ENCODE results near the gene EMC1. TPM values are rescaled to one million over a fixed set of nuclear protein-coding genes. Genes with fewer than 3 reads are reported as not detected.

Gene EMC1
- polyA plus RNA-seq, 1 donor (not counting 4 experiments of a cell fraction or from before 2014, with no cell fraction given): 28.6 TPM

- Histone ChIP-seq H3K9ac (ENCODE audit: control insufficient read depth, extremely low read depth, insufficient read depth, low read length) (no peak overlapping the region), H3K27me3 (ENCODE audit: control insufficient read depth, extremely low read depth, insufficient read depth, low read length) (no peaks in the 10 kb centered on the region), H3K27ac (ENCODE audit: control insufficient read depth, insufficient read depth, low read length) (no peak overlapping the region), H3K4me2 (ENCODE audit: control insufficient read depth, extremely low read depth, insufficient read depth, low read depth, low read length) (no peak overlapping the region), H4K20me1 (ENCODE audit: control insufficient read depth, extremely low read depth, insufficient read depth, low read length) (peaks cover 5% of the 10 kb centered on the region), H3K79me2 (ENCODE audit: control insufficient read depth, insufficient read depth, low read length) (no peaks in the 10 kb centered on the region), H3K36me3 (ENCODE audit: control insufficient read depth in 2 of 2, extremely low read depth in 1 of 2, insufficient read depth in 2 of 2, low read length in 2 of 2) (peaks cover 61 to 66% of the 10 kb centered on the region in 2 experiments), H3K9me1 (ENCODE audit: control insufficient read depth, extremely low read depth, insufficient read depth, low read length) (no peaks in the 10 kb centered on the region), H2AFZ (ENCODE audit: control insufficient read depth, low read length) (no peak overlapping the region), H3K4me1 (ENCODE audit: control insufficient read depth, extremely low read depth, insufficient read depth, low read length) (no peaks in the 10 kb centered on the region), H3K4me3 (ENCODE audit: control insufficient read depth in 2 of 3, extremely low read depth in 1 of 3, insufficient read depth in 2 of 3, low read depth in 1 of 3, low read length in 3 of 3) (no peak overlapping the region), H3K9me3 (ENCODE audit: control insufficient read depth, low read depth, low read length) (no peaks in the 10 kb centered on the region)
- FAIRE-seq: no peak
- no peak for DNase-seq (ENCODE audit: low read depth, low spot score)
- TF ChIP-seq, protein P1, sequence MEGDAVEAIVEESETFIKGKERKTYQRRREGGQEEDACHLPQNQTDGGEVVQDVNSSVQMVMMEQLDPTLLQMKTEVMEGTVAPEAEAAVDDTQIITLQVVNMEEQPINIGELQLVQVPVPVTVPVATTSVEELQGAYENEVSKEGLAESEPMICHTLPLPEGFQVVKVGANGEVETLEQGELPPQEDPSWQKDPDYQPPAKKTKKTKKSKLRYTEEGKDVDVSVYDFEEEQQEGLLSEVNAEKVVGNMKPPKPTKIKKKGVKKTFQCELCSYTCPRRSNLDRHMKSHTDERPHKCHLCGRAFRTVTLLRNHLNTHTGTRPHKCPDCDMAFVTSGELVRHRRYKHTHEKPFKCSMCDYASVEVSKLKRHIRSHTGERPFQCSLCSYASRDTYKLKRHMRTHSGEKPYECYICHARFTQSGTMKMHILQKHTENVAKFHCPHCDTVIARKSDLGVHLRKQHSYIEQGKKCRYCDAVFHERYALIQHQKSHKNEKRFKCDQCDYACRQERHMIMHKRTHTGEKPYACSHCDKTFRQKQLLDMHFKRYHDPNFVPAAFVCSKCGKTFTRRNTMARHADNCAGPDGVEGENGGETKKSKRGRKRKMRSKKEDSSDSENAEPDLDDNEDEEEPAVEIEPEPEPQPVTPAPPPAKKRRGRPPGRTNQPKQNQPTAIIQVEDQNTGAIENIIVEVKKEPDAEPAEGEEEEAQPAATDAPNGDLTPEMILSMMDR (optimal IDR thresholded peaks at IDR 0.05 in 1 of 3, IDR thresholded peaks at IDR 0.05 in 1 of 3, conservative IDR thresholded peaks at IDR 0.05 in 1 of 3; ENCODE audit: extremely low read depth in 1 of 3, insufficient read depth in 2 of 3, low read length in 3 of 3): no peak
- dilution Hi-C loops (cut with MboI; ENCODE audit: extremely low pct_ligation_motif_present, low sequenced_read_pairs): no loop called here
Observed at GRCh38 chr1:19239876-19240275, 11.4 kb downstream of the EMC1 start.

DNA sequence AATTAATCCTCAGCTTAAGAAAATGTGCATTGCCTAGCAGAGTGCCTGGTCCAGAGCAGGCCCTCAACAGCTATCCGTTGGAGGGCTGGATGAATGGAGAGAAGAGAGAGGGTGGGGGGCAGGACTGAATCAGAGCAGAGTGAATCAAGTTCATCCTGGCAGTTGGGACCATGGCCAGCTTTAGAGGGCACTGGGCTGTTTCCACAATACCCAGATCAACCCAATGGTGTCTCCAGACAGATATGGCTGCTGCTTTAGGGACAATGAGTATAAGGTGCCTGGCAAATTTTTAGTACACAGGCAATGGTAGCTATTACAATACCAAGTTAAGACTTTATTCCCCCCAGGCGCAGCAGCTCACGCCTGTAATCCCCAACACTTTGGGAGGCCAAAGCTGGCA is 17.1 kb downstream of the EMC1 start:
- H4K20me1 ChIP-seq (ENCODE audit: control insufficient read depth, extremely low read depth, insufficient read depth, low read length): no peaks in the 10 kb centered on the region
- no peak for TF ChIP-seq EZH2 (IDR thresholded peaks at IDR 0.05; ENCODE audit: low read length)
- TF ChIP-seq, protein P1 (optimal IDR thresholded peaks at IDR 0.05 in 1 of 3, IDR thresholded peaks at IDR 0.05 in 1 of 3, conservative IDR thresholded peaks at IDR 0.05 in 1 of 3; ENCODE audit: extremely low read depth in 1 of 3, insufficient read depth in 2 of 3, low read length in 3 of 3): no peak
- peaks cover 41 to 54% of the 10 kb centered on the region in 2 experiments for H3K36me3 ChIP-seq (ENCODE audit: control insufficient read depth in 2 of 2, extremely low read depth in 1 of 2, insufficient read depth in 2 of 2, low read length in 2 of 2)
- H2AFZ ChIP-seq (ENCODE audit: control insufficient read depth, low read length): no peak overlapping the region
- no peaks in the 10 kb centered on the region for H3K9me1 ChIP-seq (ENCODE audit: control insufficient read depth, extremely low read depth, insufficient read depth, low read length)
- DNase-seq (ENCODE audit: low read depth, low spot score) (no peak), FAIRE-seq (no peak)
- H3K4me1 ChIP-seq (ENCODE audit: control insufficient read depth, extremely low read depth, insufficient read depth, low read length): no peaks in the 10 kb centered on the region
- no peaks in the 10 kb centered on the region for H3K27me3 ChIP-seq (ENCODE audit: control insufficient read depth, extremely low read depth, insufficient read depth, low read length)
- dilution Hi-C loops (cut with MboI; ENCODE audit: extremely low pct_ligation_motif_present, low sequenced_read_pairs): no loop called here
- H3K9ac ChIP-seq (ENCODE audit: control insufficient read depth, extremely low read depth, insufficient read depth, low read length): no peak overlapping the region
- H3K4me3 ChIP-seq (ENCODE audit: control insufficient read depth in 2 of 3, extremely low read depth in 1 of 3, insufficient read depth in 2 of 3, low read depth in 1 of 3, low read length in 3 of 3): no peak overlapping the region
- H3K27ac ChIP-seq (ENCODE audit: control insufficient read depth, insufficient read depth, low read length): no peak overlapping the region
- H3K9me3 ChIP-seq (ENCODE audit: control insufficient read depth, low read depth, low read length): no peaks in the 10 kb centered on the region
- no peak overlapping the region for H3K4me2 ChIP-seq (ENCODE audit: control insufficient read depth, extremely low read depth, insufficient read depth, low read depth, low read length)
- no peaks in the 10 kb centered on the region for H3K79me2 ChIP-seq (ENCODE audit: control insufficient read depth, insufficient read depth, low read length)

All from keratinocyte (primary cell).